Neural progenitor cell (in vitro differentiated cells): ENCODE measurements around the gene CAMK2D. TPM values are rescaled to one million over a fixed set of nuclear protein-coding genes. Genes with fewer than 3 reads are reported as not detected.

Experiments used
- DNase-seq: peaks from one replicate; pipeline ENCODE4 v3.0.0-alpha.2; 2016; ENCODE audit warnings: low spot score
- H2AFZ ChIP-seq: fragments of 200-600 bp; sonication (generic); replicated peaks from 2 replicates; pipeline ENCODE4 v1.6.1; 2016; ENCODE audit warnings: antibody characterized with exemption
- H3F3A ChIP-seq: fragments of 200-600 bp; sonication (generic); 2 replicates; pipeline ENCODE4 v1.6.1; 2016; ENCODE audit warnings: antibody characterized with exemption, low read depth
- H3K27ac ChIP-seq: fragments of 200-600 bp; sonication (generic); 2 replicates; pipeline ENCODE4 v1.5.1; 2016; ENCODE audit warnings: mild to moderate bottlenecking
- H3K27me3 ChIP-seq: fragments of 200-600 bp; sonication (generic); 2 replicates; pipeline ENCODE4 v1.6.1; 2016; ENCODE audit warnings: mild to moderate bottlenecking, moderate library complexity
- H3K36me3 ChIP-seq: fragments of 200-600 bp; sonication (generic); 2 replicates; pipeline ENCODE4 v1.5.1; 2016
- H3K4me1 ChIP-seq: fragments of 200-600 bp; sonication (generic); 2 replicates; pipeline ENCODE4 v1.6.1; 2016; ENCODE audit warnings: mixed run types
- H3K4me2 ChIP-seq: fragments of 200-600 bp; sonication (generic); 2 replicates; pipeline ENCODE4 v1.6.1; 2016
- H3K4me3 ChIP-seq: fragments of 200-600 bp; sonication (generic); 2 replicates; pipeline ENCODE4 v1.5.1; 2016
- H3K79me2 ChIP-seq: fragments of 200-600 bp; sonication (generic); 2 replicates; pipeline ENCODE4 v1.6.1; 2016; ENCODE audit warnings: low read depth
- H3K9ac ChIP-seq: fragments of 200-600 bp; sonication (generic); 2 replicates; pipeline ENCODE4 v1.6.1; 2016
- H3K9me3 ChIP-seq: fragments of 200-600 bp; sonication (generic); 2 replicates; pipeline ENCODE4 v1.5.1; 2016; ENCODE audit warnings: low read depth
- H4K20me1 ChIP-seq: fragments of 200-600 bp; sonication (generic); 2 replicates; pipeline ENCODE4 v1.6.1; 2016; ENCODE audit warnings: low read depth
- H3K27ac Mint-ChIP-seq: 3 replicates; pipeline ENCODE4 v1.8.0; 2021; ENCODE audit warnings: mixed read lengths
- H3K27me3 Mint-ChIP-seq: 2 replicates; pipeline ENCODE4 v1.8.0; 2022; ENCODE audit warnings: low read depth, mild to moderate bottlenecking, inconsistent platforms, moderate library complexity, mixed read lengths; ENCODE audit not compliant: insufficient read depth
- H3K36me3 Mint-ChIP-seq: 3 replicates; pipeline ENCODE4 v1.8.0; 2021; ENCODE audit warnings: mixed read lengths
- H3K4me1 Mint-ChIP-seq: 3 replicates; pipeline ENCODE4 v1.8.0; 2021; ENCODE audit warnings: mixed read lengths
- H3K4me3 Mint-ChIP-seq: 3 replicates; pipeline ENCODE4 v1.8.0; 2021; ENCODE audit warnings: mild to moderate bottlenecking, moderate library complexity, mixed read lengths
- H3K9me3 Mint-ChIP-seq: 3 replicates; pipeline ENCODE4 v1.8.0; 2020; ENCODE audit warnings: mixed read lengths
- CTCF ChIP-seq: fragments of 200-600 bp; sonication (generic); IDR thresholded peaks from 2 replicates; pipeline ENCODE4 v1.5.1; 2017; ENCODE audit warnings: antibody characterized with exemption, mild to moderate bottlenecking
- EZH2 ChIP-seq: fragments of 200-600 bp; sonication (generic); IDR thresholded peaks from 2 replicates; pipeline ENCODE4 v1.6.1; 2017; ENCODE audit warnings: antibody characterized with exemption, mild to moderate bottlenecking, moderate library complexity
- EZH2phosphoT487 ChIP-seq: fragments of 200-600 bp; sonication (generic); IDR thresholded peaks from 2 replicates; pipeline ENCODE4 v1.6.1; 2017; ENCODE audit warnings: antibody characterized with exemption
- total RNA-seq: library from RNA; depleted of rRNA; stranded (reverse); fragments of >200 nt; gene quantifications from 2 replicates; pipeline ENCODE4 v1.2.3, GENCODE V29; 2015; ENCODE audit warnings: low replicate concordance

Gene CAMK2D
- total RNA-seq, 1 donor from 2014 or later = 33.2 TPM

- no peaks in the 10 kb centered on the region for H3K36me3 ChIP-seq
- H3F3A ChIP-seq = no peaks in the 10 kb centered on the region
- Mint-ChIP-seq H3K27ac (no peak overlapping the region), H3K36me3 (no peaks in the 10 kb centered on the region), H3K9me3 (no peaks in the 10 kb centered on the region), H3K27me3 (peaks cover 2% of the 10 kb centered on the region), H3K4me1 (peaks cover 4% of the 10 kb centered on the region), H3K4me3 (no peak overlapping the region)
- no peak overlapping the region for H3K4me3 ChIP-seq
- TF ChIP-seq CTCF = no peak
- no peak for TF ChIP-seq EZH2phosphoT487
- no peak for TF ChIP-seq EZH2
- no peaks in the 10 kb centered on the region for H3K27me3 ChIP-seq
- H3K9me3 ChIP-seq = no peaks in the 10 kb centered on the region
- no peaks in the 10 kb centered on the region for H4K20me1 ChIP-seq
- H3K79me2 ChIP-seq = no peaks in the 10 kb centered on the region
- no peak overlapping the region for H3K9ac ChIP-seq
- peaks cover 5% of the 10 kb centered on the region for H3K4me1 ChIP-seq
- no peak overlapping the region for H2AFZ ChIP-seq
- DNase-seq = no peak
- H3K27ac ChIP-seq = no peak overlapping the region
- H3K4me2 ChIP-seq = no peak overlapping the region
Observed at GRCh38 chr4:113409181-113409580, 352.4 kb downstream of the CAMK2D start.

GRCh38 chr4:113407409-113407808 lies 354.1 kb downstream of the CAMK2D start:
- Histone ChIP-seq H3K9me3 (no peaks in the 10 kb centered on the region), H4K20me1 (no peaks in the 10 kb centered on the region), H3K4me1 (peaks cover 5% of the 10 kb centered on the region), H3K27ac (no peak overlapping the region), H2AFZ (no peak overlapping the region), H3K9ac (no peak overlapping the region), H3K27me3 (no peaks in the 10 kb centered on the region), H3F3A (no peaks in the 10 kb centered on the region), H3K79me2 (no peaks in the 10 kb centered on the region), H3K4me3 (no peak overlapping the region), H3K36me3 (no peaks in the 10 kb centered on the region), H3K4me2 (no peak overlapping the region)
- no peak overlapping the region for H3K4me3 Mint-ChIP-seq
- peaks cover 4% of the 10 kb centered on the region for H3K4me1 Mint-ChIP-seq
- no peaks in the 10 kb centered on the region for H3K36me3 Mint-ChIP-seq
- no peaks in the 10 kb centered on the region for H3K9me3 Mint-ChIP-seq
- peak; percentile 24 for DNase-seq
- peak; percentile 11 for TF ChIP-seq CTCF
- no peak for TF ChIP-seq EZH2phosphoT487
- no peak for TF ChIP-seq EZH2
- H3K27ac Mint-ChIP-seq = no peak overlapping the region
- peaks cover 2% of the 10 kb centered on the region for H3K27me3 Mint-ChIP-seq

GRCh38 chr4:113406723-113407016 lies 354.9 kb downstream of the CAMK2D start:
- peaks cover 4% of the 10 kb centered on the region for H3K4me1 Mint-ChIP-seq

More at GRCh38 chr4:113406723-113407016, 354.9 kb downstream of the CAMK2D start:
- H2AFZ ChIP-seq = no peak overlapping the region
- H3K9me3 Mint-ChIP-seq = no peaks in the 10 kb centered on the region
- H3K4me1 ChIP-seq = peaks cover 5% of the 10 kb centered on the region
- H3K27ac Mint-ChIP-seq = no peak overlapping the region
- H4K20me1 ChIP-seq = no peaks in the 10 kb centered on the region
- no peaks in the 10 kb centered on the region for H3K27me3 ChIP-seq
- H3K79me2 ChIP-seq = no peaks in the 10 kb centered on the region
- H3K9me3 ChIP-seq = no peaks in the 10 kb centered on the region
- H3K9ac ChIP-seq = no peak overlapping the region
- no peaks in the 10 kb centered on the region for H3F3A ChIP-seq
- H3K27me3 Mint-ChIP-seq = peaks cover 2% of the 10 kb centered on the region
- H3K36me3 ChIP-seq = no peaks in the 10 kb centered on the region
- H3K27ac ChIP-seq = no peak overlapping the region
- TF ChIP-seq EZH2phosphoT487 (no peak), EZH2 (no peak), CTCF (no peak)
- H3K4me2 ChIP-seq = no peak overlapping the region
- no peak overlapping the region for H3K4me3 ChIP-seq
- no peak for DNase-seq
- no peak overlapping the region for H3K4me3 Mint-ChIP-seq
- no peaks in the 10 kb centered on the region for H3K36me3 Mint-ChIP-seq
